ENCODE results near the gene EXTL1. TPM values are rescaled to one million over a fixed set of nuclear protein-coding genes. Genes with fewer than 3 reads are reported as not detected.
A peak's percentile ranks its signal among the peaks of the same experiment; 100 is the strongest.

The EXTL1 gene
- total RNA-seq (2012; rRNA removed) (0.56 and 0.90 TPM in 2 replicates), polyA plus RNA-seq (2012; rRNA removed) (5.2 and 6.1 TPM in 2 replicates), Bru-seq, nascent RNA (percentile 26 among the genes with signal in this experiment), BruChase-seq, experiment 1, labeled RNA remaining after a 6-hour chase (percentile 28 among the genes with signal in this experiment), BruChase-seq, experiment 2, labeled RNA remaining after a 2-hour chase (percentile 27 among the genes with signal in this experiment)
- polyA plus RNA-seq (2012; cell fraction: cytosol; rRNA removed), result 3.2 and 4.9 TPM in 2 replicates
- polyA plus RNA-seq (2012; cell fraction: nucleus; rRNA removed; ENCODE audit: low replicate concordance), result 13.9 and 32.7 TPM in 2 replicates
- long read RNA-seq, partial matches to known transcripts, result 1 of 1 reads
- long read RNA-seq, other reads (novel, unspliced or antisense), result 0 of 1 reads

GRCh38 chr1:26021647-26022403 lies at the start of gene EXTL1:
TSS of gene EXTL1 (plus strand) at chr1:26021775. CDS start at chr1:26022647, 872 bp downstream.
- H3K9ac ChIP-seq (ENCODE audit: low read depth, low read length), result peak within 1 kb of the TSS; percentile 17
- peak within 1 kb of the TSS; percentile 93 for H2AFZ ChIP-seq (replicated peaks; ENCODE audit: low read length, poor library complexity)
- TF ChIP-seq CTCF (conservative IDR thresholded peaks at IDR 0.05; ENCODE audit: low read depth, low read length) (no peak), MAZ (IDR thresholded peaks at IDR 0.05; ENCODE audit: borderline replicate concordance, low read depth, low read length) (no peak), MAFK (IDR thresholded peaks at IDR 0.05; ENCODE audit: low read depth, low read length) (no peak), RAD21 (IDR thresholded peaks at IDR 0.05; ENCODE audit: low read length) (no peak), NFE2L2 (IDR thresholded peaks at IDR 0.05; ENCODE audit: low read depth, low read length) (no peak), BHLHE40 (IDR thresholded peaks at IDR 0.05; ENCODE audit: low read depth, low read length) (no peak), FOS (IDR thresholded peaks at IDR 0.05; ENCODE audit: low read depth, low read length) (no peak), CEBPB (IDR thresholded peaks at IDR 0.05; ENCODE audit: low read depth, low read length) (no peak), USF2 (IDR thresholded peaks at IDR 0.05; ENCODE audit: low read depth, low read length) (no peak), CHD1 (IDR thresholded peaks at IDR 0.05; ENCODE audit: low read depth, low read length) (no peak), MXI1 (IDR thresholded peaks at IDR 0.05; ENCODE audit: borderline replicate concordance, low read depth, low read length) (no peak), SMC3 (IDR thresholded peaks at IDR 0.05; ENCODE audit: low read depth, low read length) (no peak)

More at GRCh38 chr1:26021647-26022403, at the start of gene EXTL1:
- peak within 1 kb of the TSS; percentile 89 for H2AK9ac ChIP-seq (replicated peaks; ENCODE audit: low read depth, low read length, poor library complexity)
- peak within 1 kb of the TSS; percentile 78 for H4K5ac ChIP-seq (ENCODE audit: low read depth, low read length)
- no peak within 1 kb of the TSS; the same call in 1 of the 2 replicates for H3K27ac ChIP-seq (ENCODE audit: insufficient read depth, low read length)
- in situ Hi-C loops (cut with MboI; ENCODE audit: low sequenced_read_pairs) (no loop called here), intact Hi-C loops (cut with micrococcal nuclease) (no loop called here), dilution Hi-C loops (cut with HindIII; ENCODE audit: low sequenced_read_pairs, unreplicated experiment) (no loop called here)
- no peaks in the 10 kb centered on the region for H3K79me1 ChIP-seq (ENCODE audit: low read depth in 1 of 2, low read length in 2 of 2)
- peaks cover 2% of the 10 kb centered on the region; the same call in 1 of the 2 replicates for H3K27me3 ChIP-seq (ENCODE audit: control insufficient read depth, insufficient read depth, low read length)
- peak within 1 kb of the TSS; percentile 42 for H2BK5ac ChIP-seq (ENCODE audit: low read depth, low read length, poor library complexity, severe bottlenecking)
- peak within 1 kb of the TSS; percentile 20; the same call in 1 of the 3 replicates for H2BK15ac ChIP-seq (ENCODE audit: low read depth, low read length)
- peak within 1 kb of the TSS; percentile 46 for H3K14ac ChIP-seq (replicated peaks; ENCODE audit: low read depth, low read length)
- peak within 1 kb of the TSS; percentile 60 for H3K4ac ChIP-seq (ENCODE audit: low read depth, low read length)
- H3K4me1 ChIP-seq (ENCODE audit: control insufficient read depth, insufficient read depth, low read length), result peaks cover 29% of the 10 kb centered on the region
- H4K8ac ChIP-seq (ENCODE audit: low read depth in 2 of 2, low read length in 2 of 2), result peak within 1 kb of the TSS; percentile 75 to 87; a peak in 3 of 4 replicates
- H4K91ac ChIP-seq (ENCODE audit: insufficient read depth, low read depth, low read length), result peak within 1 kb of the TSS; percentile 62
- H3K4me3 ChIP-seq (ENCODE audit: insufficient read depth, low read depth, low read length), result peak within 1 kb of the TSS; percentile 35
- H2BK20ac ChIP-seq (ENCODE audit: low read depth, low read length), result peak within 1 kb of the TSS; percentile 71; the same call in 1 of the 2 replicates
- peak within 1 kb of the TSS; percentile 83 for H3K4me2 ChIP-seq (ENCODE audit: low read depth, low read length)
- no peaks in the 10 kb centered on the region for H3K9me3 ChIP-seq (ENCODE audit: control insufficient read depth, insufficient read depth, low read length)
- ATAC-seq (ENCODE audit: low read depth) (peak; percentile 75), DNase-seq (peak; percentile 63)
- peak within 1 kb of the TSS; percentile 12; the same call in 1 of the 2 replicates for H3K18ac ChIP-seq (ENCODE audit: low read depth, low read length)
- peaks cover 10% of the 10 kb centered on the region for H3K9me1 ChIP-seq (ENCODE audit: insufficient read depth, low read length)
- H3K36me3 ChIP-seq (ENCODE audit: control insufficient read depth, insufficient read depth, low read length), result no peaks in the 10 kb centered on the region
- H2AK5ac ChIP-seq (ENCODE audit: low read depth, low read length), result peak within 1 kb of the TSS; percentile 48
- BruUV-seq (replicated peaks), result no TSS peak
- no peak within 1 kb of the TSS for H3K56ac ChIP-seq (ENCODE audit: extremely low read depth, insufficient read depth, low read length)
- peak within 1 kb of the TSS; percentile 69; the same call in 1 of the 2 replicates for H2BK120ac ChIP-seq (ENCODE audit: low read depth, low read length)
- H3K23ac ChIP-seq (ENCODE audit: low read depth, low read length), result peak within 1 kb of the TSS; percentile 29; the same call in 1 of the 2 replicates
- CTCF ChIA-PET, result interaction anchor here (1.2 to 2.0 kb wide), 2 partner anchors 13 to 15 kb away, joined by 5 read pairs; no protein-coding TSS in a partner anchor
- H4K20me1 ChIP-seq (ENCODE audit: insufficient read depth, low read length), result no peaks in the 10 kb centered on the region
- POLR2A ChIA-PET (ENCODE audit: unreplicated experiment), result no interaction called here
- WGBS, 2 experiments (ENCODE audit: extremely low coverage in 2 of 2, insufficient read length in 1 of 2), result 23% methylated on average over 5 of the region's 15 CpGs; no CpG with 5 or more reads in 1 of the 2 experiments

All from IMR-90 (cell line).